ENCODE results near the gene TAF4B.

- no peak for TF ChIP-seq CTCF (IDR thresholded peaks at IDR 0.05; ENCODE audit: low read depth, low read length)
- no peak for TF ChIP-seq EZH2phosphoT487 (IDR thresholded peaks at IDR 0.05; ENCODE audit: low read depth)
These were observed 1.1 kb upstream of the TAF4B start for GRCh38 chr18:26225022-26225693.
